Measurements from ENCODE around the gene PILRA. TPM values are rescaled to one million over a fixed set of nuclear protein-coding genes. Genes with fewer than 3 reads are reported as not detected.
A peak's percentile ranks its signal among the peaks of the same experiment; 100 is the strongest.

Gene PILRA
- total and polyA plus RNA-seq, 4 experiments from 2014 or later: 0.32 to 5.8 (median 5.7) TPM; not detected in 1

- peaks cover 0 to 1% (median 0%) of the 10 kb centered on the region in 4 donors for H3K4me1 Mint-ChIP-seq
- H3K36me3 Mint-ChIP-seq: peaks cover 0 to 6% of the 10 kb centered on the region in 2 donors
- peak overlapping the region in 1 of 7 donors; percentile 5 for H3K27ac Mint-ChIP-seq
- H3K9me3 Mint-ChIP-seq: no peaks in the 10 kb centered on the region
- no peak overlapping the region for H3K27ac ChIP-seq (ENCODE audit: low read depth, low read length)
- DNase-seq: no peak
- H3K4me3 ChIP-seq (ENCODE audit: low read length in 2 of 2): no peak overlapping the region
- intact Hi-C loops (cut with micrococcal nuclease): no loop called here
- no peaks in the 10 kb centered on the region for H3K9me3 ChIP-seq (ENCODE audit: control insufficient read depth in 1 of 2, low read length in 2 of 2)
- ChIA-PET CTCF (ENCODE audit: partially characterized antibody) (interaction anchor here (1.4 kb wide), 1 partner anchor 37 kb away, joined by 3 read pairs; no protein-coding TSS in a partner anchor), POLR2A (ENCODE audit: partially characterized antibody) (interaction anchor here (1.5 kb wide), 1 partner anchor 15 kb away, joined by 3 read pairs; no protein-coding TSS in a partner anchor)
- no peaks in the 10 kb centered on the region for H3K27me3 Mint-ChIP-seq
- H3K36me3 ChIP-seq (ENCODE audit: insufficient read depth, low read length): no peaks in the 10 kb centered on the region
- H3K27me3 ChIP-seq (ENCODE audit: insufficient read depth, low read length): no peaks in the 10 kb centered on the region
- H3K4me3 Mint-ChIP-seq: no peak overlapping the region
- no peaks in the 10 kb centered on the region for H3K4me1 ChIP-seq (ENCODE audit: insufficient read depth, low read length)
Observed at GRCh38 chr7:100413346-100413745, 40.1 kb downstream of the PILRA start.

GRCh38 chr7:100413889-100414288 is 40.6 kb downstream of the PILRA start:
- intact Hi-C loops (cut with micrococcal nuclease): no loop called here
- H3K27ac Mint-ChIP-seq: no peak overlapping the region
- no peaks in the 10 kb centered on the region for H3K9me3 Mint-ChIP-seq
- ChIA-PET POLR2A (ENCODE audit: partially characterized antibody) (interaction anchor here (1.5 kb wide), 1 partner anchor 14 kb away, joined by 3 read pairs; no protein-coding TSS in a partner anchor), CTCF (ENCODE audit: partially characterized antibody) (interaction anchor here (1.4 kb wide), 1 partner anchor 36 kb away, joined by 3 read pairs; no protein-coding TSS in a partner anchor)
- Histone ChIP-seq H3K4me3 (ENCODE audit: low read length in 2 of 2) (no peak overlapping the region), H3K27me3 (ENCODE audit: insufficient read depth, low read length) (no peaks in the 10 kb centered on the region), H3K9me3 (ENCODE audit: control insufficient read depth in 1 of 2, low read length in 2 of 2) (no peaks in the 10 kb centered on the region), H3K4me1 (ENCODE audit: insufficient read depth, low read length) (no peaks in the 10 kb centered on the region), H3K36me3 (ENCODE audit: insufficient read depth, low read length) (no peaks in the 10 kb centered on the region), H3K27ac (ENCODE audit: low read depth, low read length) (no peak overlapping the region)
- H3K36me3 Mint-ChIP-seq: peaks cover 0 to 6% of the 10 kb centered on the region in 2 donors
- no peaks in the 10 kb centered on the region for H3K27me3 Mint-ChIP-seq
- no peak overlapping the region for H3K4me3 Mint-ChIP-seq
- DNase-seq: no peak
- H3K4me1 Mint-ChIP-seq: peaks cover 0 to 1% (median 0%) of the 10 kb centered on the region in 4 donors

- Mint-ChIP-seq H3K9me3 (no peaks in the 10 kb centered on the region), H3K27ac (no peak overlapping the region), H3K27me3 (no peaks in the 10 kb centered on the region), H3K36me3 (peaks cover 0 to 6% of the 10 kb centered on the region in 2 donors), H3K4me3 (no peak overlapping the region), H3K4me1 (peaks cover 0 to 1% (median 0%) of the 10 kb centered on the region in 4 donors)
- H3K4me1 ChIP-seq (ENCODE audit: insufficient read depth, low read length): no peaks in the 10 kb centered on the region
- intact Hi-C loops (cut with micrococcal nuclease): no loop called here
- no peak for DNase-seq
- H3K36me3 ChIP-seq (ENCODE audit: insufficient read depth, low read length): no peaks in the 10 kb centered on the region
- no peak overlapping the region for H3K4me3 ChIP-seq (ENCODE audit: low read length in 2 of 2)
- H3K9me3 ChIP-seq (ENCODE audit: control insufficient read depth in 1 of 2, low read length in 2 of 2): no peaks in the 10 kb centered on the region
- CTCF ChIA-PET (ENCODE audit: partially characterized antibody): interaction anchor here (1.1 to 1.5 kb wide), 3 partner anchors 8 to 290 kb away, joined by 3 to 6 read pairs (median 3); partner anchors contain the start of genes POP7 and ZCWPW1
- no peak overlapping the region for H3K27ac ChIP-seq (ENCODE audit: low read depth, low read length)
- POLR2A ChIA-PET (ENCODE audit: partially characterized antibody): interaction anchor here (0.7 kb wide), 1 partner anchor 35 kb away, joined by 3 read pairs; no protein-coding TSS in a partner anchor
- H3K27me3 ChIP-seq (ENCODE audit: insufficient read depth, low read length): no peaks in the 10 kb centered on the region
Observed at GRCh38 chr7:100415448-100415847, 42.2 kb downstream of the PILRA start.

- intact Hi-C loops (cut with micrococcal nuclease): no loop called here
- Mint-ChIP-seq H3K4me1 (no peaks in the 10 kb centered on the region), H3K27me3 (no peaks in the 10 kb centered on the region), H3K36me3 (peaks cover 0 to 6% of the 10 kb centered on the region in 2 donors), H3K4me3 (no peak overlapping the region), H3K27ac (peak overlapping the region in 1 of 7 donors; percentile 4), H3K9me3 (no peaks in the 10 kb centered on the region)
- Histone ChIP-seq H3K4me3 (ENCODE audit: low read length in 2 of 2) (no peak overlapping the region), H3K27ac (ENCODE audit: low read depth, low read length) (no peak overlapping the region), H3K36me3 (ENCODE audit: insufficient read depth, low read length) (no peaks in the 10 kb centered on the region), H3K4me1 (ENCODE audit: insufficient read depth, low read length) (no peaks in the 10 kb centered on the region), H3K27me3 (ENCODE audit: insufficient read depth, low read length) (no peaks in the 10 kb centered on the region), H3K9me3 (ENCODE audit: control insufficient read depth in 1 of 2, low read length in 2 of 2) (no peaks in the 10 kb centered on the region)
- ChIA-PET POLR2A (ENCODE audit: partially characterized antibody) (no interaction called here), CTCF (ENCODE audit: partially characterized antibody) (no interaction called here)
- no peak for DNase-seq
Observed at GRCh38 chr7:100418930-100419659, 45.8 kb downstream of the PILRA start.

GRCh38 chr7:100419660-100420226 is 46.5 kb downstream of the PILRA start:
- no peak overlapping the region for H3K27ac ChIP-seq (ENCODE audit: low read depth, low read length)
- CTCF ChIA-PET (ENCODE audit: partially characterized antibody): no interaction called here
- no peaks in the 10 kb centered on the region for H3K4me1 Mint-ChIP-seq
- no peaks in the 10 kb centered on the region for H3K9me3 Mint-ChIP-seq
- no peaks in the 10 kb centered on the region for H3K27me3 Mint-ChIP-seq
- peaks cover 0 to 6% of the 10 kb centered on the region in 2 donors for H3K36me3 Mint-ChIP-seq
- intact Hi-C loops (cut with micrococcal nuclease): no loop called here
- peak overlapping the region in 1 of 7 donors; percentile 4 for H3K27ac Mint-ChIP-seq
- H3K27me3 ChIP-seq (ENCODE audit: insufficient read depth, low read length): no peaks in the 10 kb centered on the region
- no peaks in the 10 kb centered on the region for H3K36me3 ChIP-seq (ENCODE audit: insufficient read depth, low read length)
- no peak for DNase-seq
- H3K4me1 ChIP-seq (ENCODE audit: insufficient read depth, low read length): no peaks in the 10 kb centered on the region
- no peak overlapping the region for H3K4me3 ChIP-seq (ENCODE audit: low read length in 2 of 2)
- H3K9me3 ChIP-seq (ENCODE audit: control insufficient read depth in 1 of 2, low read length in 2 of 2): no peaks in the 10 kb centered on the region
- POLR2A ChIA-PET (ENCODE audit: partially characterized antibody): interaction anchor here (1.1 kb wide), 1 partner anchor 9 kb away, joined by 3 read pairs; the partner anchor contains the start of gene ZCWPW1
- H3K4me3 Mint-ChIP-seq: no peak overlapping the region

- CTCF ChIA-PET (ENCODE audit: partially characterized antibody): interaction anchor here (1.7 kb wide), 1 partner anchor 15 kb away, joined by 8 read pairs; no protein-coding TSS in a partner anchor
- Histone ChIP-seq H3K27me3 (ENCODE audit: insufficient read depth, low read length) (no peaks in the 10 kb centered on the region), H3K27ac (ENCODE audit: low read depth, low read length) (no peak overlapping the region), H3K4me1 (ENCODE audit: insufficient read depth, low read length) (peaks cover 6% of the 10 kb centered on the region), H3K4me3 (ENCODE audit: low read length in 2 of 2) (no peak overlapping the region), H3K9me3 (ENCODE audit: control insufficient read depth in 1 of 2, low read length in 2 of 2) (no peaks in the 10 kb centered on the region), H3K36me3 (ENCODE audit: insufficient read depth, low read length) (no peaks in the 10 kb centered on the region)
- no peak overlapping the region for H3K4me3 Mint-ChIP-seq
- no peaks in the 10 kb centered on the region for H3K9me3 Mint-ChIP-seq
- peaks cover 1 to 6% (median 4%) of the 10 kb centered on the region in 4 donors for H3K4me1 Mint-ChIP-seq
- H3K27ac Mint-ChIP-seq: no peak overlapping the region
- H3K27me3 Mint-ChIP-seq: no peaks in the 10 kb centered on the region
- POLR2A ChIA-PET (ENCODE audit: partially characterized antibody): no interaction called here
- H3K36me3 Mint-ChIP-seq: peaks cover 0 to 3% of the 10 kb centered on the region in 2 donors
- intact Hi-C loops (cut with micrococcal nuclease): no loop called here
- no peak for DNase-seq
Observed at GRCh38 chr7:100423315-100423714, 50.0 kb downstream of the PILRA start.

GRCh38 chr7:100425347-100425746 is 52.1 kb downstream of the PILRA start:
- Mint-ChIP-seq H3K27me3 (peaks cover 0 to 5% of the 10 kb centered on the region in 2 donors), H3K9me3 (peaks cover 0 to 12% (median 0%) of the 10 kb centered on the region in 8 donors), H3K36me3 (peaks cover 0 to 18% of the 10 kb centered on the region in 2 donors), H3K4me3 (peak overlapping the region in 1 of 8 donors; percentile 44), H3K27ac (peak overlapping the region in 1 of 7 donors; percentile 59), H3K4me1 (peaks cover 2 to 24% (median 7%) of the 10 kb centered on the region in 4 donors)
- H3K9me3 ChIP-seq (ENCODE audit: control insufficient read depth in 1 of 2, low read length in 2 of 2): no peaks in the 10 kb centered on the region
- peaks cover 8% of the 10 kb centered on the region for H3K4me1 ChIP-seq (ENCODE audit: insufficient read depth, low read length)
- H3K36me3 ChIP-seq (ENCODE audit: insufficient read depth, low read length): no peaks in the 10 kb centered on the region
- ChIA-PET CTCF (ENCODE audit: partially characterized antibody) (no interaction called here), POLR2A (ENCODE audit: partially characterized antibody) (no interaction called here)
- DNase-seq: no peak
- no peak overlapping the region for H3K27ac ChIP-seq (ENCODE audit: low read depth, low read length)
- intact Hi-C loops (cut with micrococcal nuclease): loop anchor here (5.0 kb wide), 1 partner anchor 343 kb away; the partner anchor contains the start of gene ZNF3
- no peaks in the 10 kb centered on the region for H3K27me3 ChIP-seq (ENCODE audit: insufficient read depth, low read length)
- H3K4me3 ChIP-seq (ENCODE audit: low read length in 2 of 2): no peak overlapping the region

All from CD4-positive, alpha-beta memory T cell (primary cell).